ENCODE results near the gene CALN1.

Gene CALN1

GRCh38 chr7:72394016-72394415 lies 18.1 kb downstream of the CALN1 start:
- H3K4me3 ChIP-seq (ENCODE audit: low read depth, low read length), result no peak overlapping the region
- H3K27ac ChIP-seq (ENCODE audit: extremely low read depth, low read depth, low read length), result no peak overlapping the region
- no peak for TF ChIP-seq ZNF521 (tag by site-specific recombination; IDR thresholded peaks at IDR 0.05)
- TF ChIP-seq ZSCAN18 (tag by site-specific recombination; IDR thresholded peaks at IDR 0.05), result no peak
- TF ChIP-seq ZNF335 (tag by site-specific recombination; conservative IDR thresholded peaks at IDR 0.05), result no peak
- TF ChIP-seq KLF9 (tag by site-specific recombination; IDR thresholded peaks at IDR 0.05; ENCODE audit: low read depth), result no peak
- no peak for TF ChIP-seq ZNF76 (tag by site-specific recombination; IDR thresholded peaks at IDR 0.05; ENCODE audit: borderline replicate concordance, low read depth)
- no peak for TF ChIP-seq ZNF558 (tag by site-specific recombination; IDR thresholded peaks at IDR 0.05)
- no peak for TF ChIP-seq ZFP41 (tag by site-specific recombination; IDR thresholded peaks at IDR 0.05; ENCODE audit: borderline replicate concordance)
- no peak for TF ChIP-seq ZNF704 (tag by site-specific recombination; IDR thresholded peaks at IDR 0.05)
- TF ChIP-seq MYNN (tag by site-specific recombination; IDR thresholded peaks at IDR 0.05; ENCODE audit: borderline replicate concordance), result no peak
- no peak for TF ChIP-seq RBAK (tag by site-specific recombination; IDR thresholded peaks at IDR 0.05)
- no peak for TF ChIP-seq ZNF561 (tag by site-specific recombination; IDR thresholded peaks at IDR 0.05; ENCODE audit: borderline replicate concordance)
- TF ChIP-seq FEZF1 (tag by site-specific recombination; IDR thresholded peaks at IDR 0.05), result no peak
- no peak for TF ChIP-seq PRDM1 (tag by site-specific recombination; IDR thresholded peaks at IDR 0.05)
- TF ChIP-seq ZNF791 (tag by site-specific recombination; IDR thresholded peaks at IDR 0.05), result no peak
- TF ChIP-seq ZNF776 (tag by site-specific recombination; IDR thresholded peaks at IDR 0.05; ENCODE audit: borderline replicate concordance), result no peak
- no peak for TF ChIP-seq ZNF280D (tag by site-specific recombination; IDR thresholded peaks at IDR 0.05)
- TF ChIP-seq SALL2 (tag by site-specific recombination; IDR thresholded peaks at IDR 0.05; ENCODE audit: borderline replicate concordance), result no peak
- no peak for TF ChIP-seq ZNF19 (tag by site-specific recombination; IDR thresholded peaks at IDR 0.05; ENCODE audit: low read depth)
- POLR2A ChIA-PET, result no interaction called here
- no peaks in the 10 kb centered on the region for H3K9me3 ChIP-seq (ENCODE audit: control insufficient read depth, insufficient read depth, low read depth, low read length)
- CTCF ChIA-PET, result interaction anchor here (1.1 kb wide), 1 partner anchor 101 kb away, joined by 3 read pairs; no protein-coding TSS in a partner anchor
- H3K36me3 ChIP-seq (ENCODE audit: control insufficient read depth in 2 of 2, insufficient read depth in 1 of 2, low read length in 2 of 2), result no peaks in the 10 kb centered on the region
- no peaks in the 10 kb centered on the region for H3K4me1 ChIP-seq (ENCODE audit: control insufficient read depth, insufficient read depth, low read length)

- TF ChIP-seq ZBTB26 (tag by site-specific recombination; optimal IDR thresholded peaks at IDR 0.05), result no peak
- ChIA-PET POLR2A (no interaction called here), CTCF (interaction anchor here (0.6 kb wide), 1 partner anchor 799 kb away, joined by 3 read pairs; no protein-coding TSS in a partner anchor)
- H3K9me3 ChIP-seq (ENCODE audit: control insufficient read depth, insufficient read depth, low read depth, low read length), result no peaks in the 10 kb centered on the region
- no peak overlapping the region for H3K27ac ChIP-seq (ENCODE audit: extremely low read depth, low read depth, low read length)
- H3K4me3 ChIP-seq (ENCODE audit: low read depth, low read length), result no peak overlapping the region
- H3K4me1 ChIP-seq (ENCODE audit: control insufficient read depth, insufficient read depth, low read length), result no peaks in the 10 kb centered on the region
- no peaks in the 10 kb centered on the region for H3K36me3 ChIP-seq (ENCODE audit: control insufficient read depth in 2 of 2, insufficient read depth in 1 of 2, low read length in 2 of 2)
Measured at GRCh38 chr7:72391821-72392377, 20.2 kb downstream of the CALN1 start.
